ENCODE measurements around the gene MST1.

MST1 gene

GRCh38 chr3:49720855-49721595 is 31.8 kb upstream of the MST1 start:
- no peak for DNase-seq (ENCODE audit: low read depth, low spot score)
- no peak overlapping the region for H3K4me3 ChIP-seq (ENCODE audit: low read depth, low read length)
- POLR2A ChIA-PET, result no interaction called here
- CTCF ChIA-PET, result interaction anchor here (0.8 to 2.6 kb wide), 5 partner anchors 17 to 181 kb away, joined by 3 to 21 read pairs (median 3); no protein-coding TSS in a partner anchor
- TF ChIP-seq, protein P1, sequence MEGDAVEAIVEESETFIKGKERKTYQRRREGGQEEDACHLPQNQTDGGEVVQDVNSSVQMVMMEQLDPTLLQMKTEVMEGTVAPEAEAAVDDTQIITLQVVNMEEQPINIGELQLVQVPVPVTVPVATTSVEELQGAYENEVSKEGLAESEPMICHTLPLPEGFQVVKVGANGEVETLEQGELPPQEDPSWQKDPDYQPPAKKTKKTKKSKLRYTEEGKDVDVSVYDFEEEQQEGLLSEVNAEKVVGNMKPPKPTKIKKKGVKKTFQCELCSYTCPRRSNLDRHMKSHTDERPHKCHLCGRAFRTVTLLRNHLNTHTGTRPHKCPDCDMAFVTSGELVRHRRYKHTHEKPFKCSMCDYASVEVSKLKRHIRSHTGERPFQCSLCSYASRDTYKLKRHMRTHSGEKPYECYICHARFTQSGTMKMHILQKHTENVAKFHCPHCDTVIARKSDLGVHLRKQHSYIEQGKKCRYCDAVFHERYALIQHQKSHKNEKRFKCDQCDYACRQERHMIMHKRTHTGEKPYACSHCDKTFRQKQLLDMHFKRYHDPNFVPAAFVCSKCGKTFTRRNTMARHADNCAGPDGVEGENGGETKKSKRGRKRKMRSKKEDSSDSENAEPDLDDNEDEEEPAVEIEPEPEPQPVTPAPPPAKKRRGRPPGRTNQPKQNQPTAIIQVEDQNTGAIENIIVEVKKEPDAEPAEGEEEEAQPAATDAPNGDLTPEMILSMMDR (IDR thresholded peaks at IDR 0.05; ENCODE audit: insufficient read depth, low read length, missing control alignments), result no peak

GRCh38 chr3:49719214-49719884 is 30.1 kb upstream of the MST1 start, which contains the start of gene AMIGO3:
TSS of gene AMIGO3 (minus strand) at chr3:49719684. CDS start at chr3:49719465, 219 bp downstream.
- peak within 1 kb of the TSS; percentile 62 for H3K4me3 ChIP-seq (ENCODE audit: low read depth, low read length)
- POLR2A ChIA-PET, result no interaction called here
- TF ChIP-seq, protein P1 (IDR thresholded peaks at IDR 0.05; ENCODE audit: insufficient read depth, low read length, missing control alignments), result peak; percentile 82
- peak; percentile 42 for DNase-seq (ENCODE audit: low read depth, low spot score)
- CTCF ChIA-PET, result interaction anchor here (0.7 to 2.6 kb wide), 7 partner anchors 9 to 122 kb away, joined by 3 to 21 read pairs (median 4); no protein-coding TSS in a partner anchor

- peak overlapping the region; percentile 62 for H3K4me3 ChIP-seq (ENCODE audit: low read depth, low read length)
- no peak for DNase-seq (ENCODE audit: low read depth, low spot score)
- CTCF ChIA-PET, result interaction anchor here (1.2 to 1.6 kb wide), 6 partner anchors 9 to 122 kb away, joined by 3 to 14 read pairs (median 4); partner anchors contain the start of gene INKA1
- POLR2A ChIA-PET, result no interaction called here
- TF ChIP-seq, protein P1 (IDR thresholded peaks at IDR 0.05; ENCODE audit: insufficient read depth, low read length, missing control alignments), result no peak
Observed at GRCh38 chr3:49718858-49719213, 29.6 kb upstream of the MST1 start.

- CTCF ChIA-PET, result interaction anchor here (1.1 to 1.6 kb wide), 8 partner anchors 8 to 179 kb away, joined by 3 to 14 read pairs (median 4); partner anchors contain the start of gene INKA1
- POLR2A ChIA-PET, result no interaction called here
- no peak for DNase-seq (ENCODE audit: low read depth, low spot score)
- TF ChIP-seq, protein P1 (IDR thresholded peaks at IDR 0.05; ENCODE audit: insufficient read depth, low read length, missing control alignments), result no peak
- H3K4me3 ChIP-seq (ENCODE audit: low read depth, low read length), result no peak overlapping the region
Observed at GRCh38 chr3:49717959-49718857, 28.9 kb upstream of the MST1 start.

- POLR2A ChIA-PET, result no interaction called here
- no peak overlapping the region for H3K4me3 ChIP-seq (ENCODE audit: low read depth, low read length)
- CTCF ChIA-PET, result interaction anchor here (1.1 to 1.9 kb wide), 5 partner anchors 9 to 178 kb away, joined by 3 to 6 read pairs (median 4); partner anchors contain the start of gene INKA1
- TF ChIP-seq, protein P1 (IDR thresholded peaks at IDR 0.05; ENCODE audit: insufficient read depth, low read length, missing control alignments), result no peak
- no peak for DNase-seq (ENCODE audit: low read depth, low spot score)
Observed at GRCh38 chr3:49717211-49717958, 28.1 kb upstream of the MST1 start.

Measured in AG04449 (cell line).